Endodermal cell (in vitro differentiated cells): ENCODE measurements around the gene TNFRSF21. TPM values are rescaled to one million over a fixed set of nuclear protein-coding genes. Genes with fewer than 3 reads are reported as not detected.

ENCODE experiments used
- DNase-seq: peaks from one replicate; pipeline ENCODE4 v3.0.0-alpha.2; 2017
- H3K27ac ChIP-seq: 2 replicates; pipeline ENCODE4 v1.5.1; 2013; ENCODE audit warnings: mild to moderate bottlenecking, low read depth, low read length, moderate library complexity
- H3K27me3 ChIP-seq: 2 replicates; pipeline ENCODE4 v1.6.1; 2013; ENCODE audit warnings: mild to moderate bottlenecking, low read length, moderate library complexity; ENCODE audit not compliant: insufficient read depth, control insufficient read depth, poor library complexity, severe bottlenecking
- H3K36me3 ChIP-seq: 2 replicates; pipeline ENCODE4 v1.7.0; 2013; ENCODE audit warnings: mild to moderate bottlenecking, low read length, moderate library complexity; ENCODE audit not compliant: control insufficient read depth, insufficient read depth
- H3K4me1 ChIP-seq: one replicate; pipeline ENCODE4 v1.7.0; 2013; ENCODE audit warnings: low read length; ENCODE audit not compliant: control insufficient read depth, insufficient read depth
- H3K4me3 ChIP-seq: 2 replicates; pipeline ENCODE4 v1.5.1; 2013; ENCODE audit warnings: mild to moderate bottlenecking, low read length, moderate library complexity
- H3K9ac ChIP-seq: 2 replicates; pipeline ENCODE4 v1.6.1; 2013; ENCODE audit warnings: mild to moderate bottlenecking, low read length, moderate library complexity; ENCODE audit not compliant: poor library complexity, severe bottlenecking; ENCODE audit errors: extremely low read depth
- H3K9me3 ChIP-seq: 2 replicates; pipeline ENCODE4 v1.6.1; 2013; ENCODE audit warnings: mild to moderate bottlenecking, low read length, moderate library complexity; ENCODE audit not compliant: control insufficient read depth
- H3K27ac Mint-ChIP-seq: 2 replicates; pipeline ENCODE4 v1.8.0; 2020; ENCODE audit warnings: mixed read lengths
- H3K27me3 Mint-ChIP-seq: 2 replicates; pipeline ENCODE4 v1.8.0; 2021; ENCODE audit warnings: mild to moderate bottlenecking, mixed read lengths; ENCODE audit not compliant: insufficient read depth
- H3K36me3 Mint-ChIP-seq: 2 replicates; pipeline ENCODE4 v1.8.0; 2020; ENCODE audit warnings: low read depth, mixed read lengths
- H3K4me1 Mint-ChIP-seq: 2 replicates; pipeline ENCODE4 v1.8.0; 2020; ENCODE audit warnings: mixed read lengths
- H3K4me3 Mint-ChIP-seq: 2 replicates; pipeline ENCODE4 v1.8.0; 2020; ENCODE audit warnings: mild to moderate bottlenecking, moderate library complexity, mixed read lengths
- H3K9me3 Mint-ChIP-seq: 2 replicates; pipeline ENCODE4 v1.8.0; 2020; ENCODE audit warnings: mild to moderate bottlenecking, mixed read lengths
- CTCF ChIP-seq: fragments of 200-600 bp; sonication (generic); conservative IDR thresholded peaks from 2 replicates; pipeline ENCODE4 v1.5.0; 2021; ENCODE audit warnings: antibody characterized with exemption, mild to moderate bottlenecking
- WGBS, 2 experiments: methylation state at CpG; one replicate each; pipeline versions ENCODE4 v1.1.5 to v1.1.7; 2013; ENCODE audit warnings: missing lambda C conversion rate in 2 of 2, mixed read lengths in 1 of 2; ENCODE audit not compliant: insufficient coverage in 1 of 2, insufficient read length in 1 of 2; 5-methylcytosine and 5-hydroxymethylcytosine counted together
- total RNA-seq, 2 donors: library from RNA; stranded (reverse); fragmentation: NEBNext Ultra II Directional in 1 of 2; extraction: Animal tissue kit (Norgen Biotek cat#: 25700) in 1 of 2; gene quantifications; 2 replicates in 1 of 2; 3 replicates in 1 of 2; pipeline ENCODE4 v1.2.1, GENCODE V29; 2021

The TNFRSF21 gene
- total RNA-seq, 2 donors from 2014 or later, result 63.3 to 93.2 TPM

GRCh38 chr6:47196113-47196512, 113.6 kb downstream of the TNFRSF21 start:
- Mint-ChIP-seq H3K27me3 (no peaks in the 10 kb centered on the region), H3K27ac (no peak overlapping the region), H3K4me1 (peaks cover 11% of the 10 kb centered on the region), H3K36me3 (no peaks in the 10 kb centered on the region), H3K9me3 (no peaks in the 10 kb centered on the region), H3K4me3 (no peak overlapping the region)
- Histone ChIP-seq H3K36me3 (no peaks in the 10 kb centered on the region), H3K27me3 (no peaks in the 10 kb centered on the region), H3K4me3 (no peak overlapping the region), H3K4me1 (peaks cover 15% of the 10 kb centered on the region), H3K9ac (no peak overlapping the region), H3K9me3 (no peaks in the 10 kb centered on the region), H3K27ac (no peak overlapping the region)
- WGBS, 2 experiments, result 86 to 100% methylated on average over 2 to 5 of the region's 5 CpGs
- no peak for DNase-seq
- no peak for TF ChIP-seq CTCF

DNA sequence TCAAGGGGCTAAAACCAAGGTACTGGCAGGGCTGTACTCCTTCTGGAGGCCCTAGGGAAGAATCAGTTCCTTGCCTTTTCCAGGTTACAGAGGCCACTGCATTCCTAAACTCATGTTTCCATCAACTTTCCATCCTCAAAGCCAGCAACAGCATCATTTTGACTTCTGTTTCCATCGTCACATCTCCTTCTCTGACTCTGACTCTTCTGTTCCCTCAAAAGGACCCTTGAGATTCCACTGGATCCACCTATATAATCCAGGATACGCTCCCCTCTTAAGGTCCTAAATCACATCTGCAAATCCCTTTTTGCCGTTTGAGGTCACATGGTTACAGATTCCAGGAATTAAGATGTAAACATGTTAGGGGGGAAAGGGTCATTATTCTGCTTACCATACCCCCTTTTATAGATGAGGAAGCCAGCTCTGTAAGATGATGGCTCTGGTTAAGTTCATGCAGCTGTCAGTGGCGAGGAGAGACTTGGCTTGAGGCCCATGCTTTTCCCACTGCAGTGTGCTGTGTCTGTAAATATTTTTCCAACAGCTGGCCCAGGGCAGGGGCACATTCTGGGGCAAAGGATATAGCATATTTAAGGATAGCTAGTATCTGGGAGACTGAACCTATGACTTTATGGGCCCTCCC, 114.6 kb downstream of the TNFRSF21 start:
- Mint-ChIP-seq H3K4me3 (no peak overlapping the region), H3K9me3 (no peaks in the 10 kb centered on the region), H3K27ac (no peak overlapping the region), H3K36me3 (no peaks in the 10 kb centered on the region), H3K27me3 (no peaks in the 10 kb centered on the region), H3K4me1 (peaks cover 11% of the 10 kb centered on the region)
- Histone ChIP-seq H3K36me3 (no peaks in the 10 kb centered on the region), H3K9me3 (no peaks in the 10 kb centered on the region), H3K4me1 (peaks cover 12% of the 10 kb centered on the region), H3K4me3 (no peak overlapping the region), H3K9ac (no peak overlapping the region), H3K27me3 (no peaks in the 10 kb centered on the region), H3K27ac (no peak overlapping the region)
- no peak for DNase-seq
- WGBS, 2 experiments, result 90% methylated on average over 2 to 4 of the region's 4 CpGs
- TF ChIP-seq CTCF, result no peak

DNA sequence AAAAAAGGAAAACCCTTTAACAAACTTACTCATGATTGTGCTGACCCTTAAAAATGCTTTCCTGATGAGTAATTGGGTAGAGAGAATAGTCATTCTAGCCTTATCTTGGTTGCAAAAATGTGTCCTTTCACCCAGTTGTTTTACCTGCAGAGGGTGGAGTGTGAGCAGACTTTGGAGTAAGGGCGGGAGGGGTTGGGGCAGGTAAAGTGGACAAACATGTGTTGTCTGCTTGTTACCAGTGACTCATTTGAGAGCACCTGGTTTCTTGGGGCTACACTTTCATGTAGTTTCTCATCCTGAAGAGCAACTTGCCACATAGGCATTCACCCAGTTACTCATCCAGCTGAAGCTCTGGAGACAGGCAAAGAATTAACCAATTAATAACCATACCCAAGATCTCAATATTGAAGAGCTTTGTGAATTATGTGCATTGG, 121.1 kb downstream of the TNFRSF21 start:
- Histone ChIP-seq H3K9ac (no peak overlapping the region), H3K27ac (no peak overlapping the region), H3K4me1 (peaks cover 15% of the 10 kb centered on the region), H3K9me3 (no peaks in the 10 kb centered on the region), H3K36me3 (no peaks in the 10 kb centered on the region), H3K27me3 (no peaks in the 10 kb centered on the region), H3K4me3 (no peak overlapping the region)
- Mint-ChIP-seq H3K27me3 (no peaks in the 10 kb centered on the region), H3K36me3 (no peaks in the 10 kb centered on the region), H3K4me3 (no peak overlapping the region), H3K9me3 (no peaks in the 10 kb centered on the region), H3K27ac (no peak overlapping the region), H3K4me1 (peaks cover 29% of the 10 kb centered on the region)
- no peak for TF ChIP-seq CTCF
- WGBS, 2 experiments, result 76% methylated on average over 1 of the region's 1 CpG; no CpG with 5 or more reads in 1 of the 2 experiments
- DNase-seq, result no peak
